PC-9 (cell line): ENCODE results near the gene ARHGAP28. TPM values are rescaled to one million over a fixed set of nuclear protein-coding genes. Genes with fewer than 3 reads are reported as not detected.

ENCODE experiments used
- BruUV-seq: library from RNA; stranded (reverse); fragments of 400-500 nt; replicated peaks from 2 replicates; lab custom pipeline; 2021; lab: Mats Ljungman, UMichigan
- CTCF ChIA-PET: fragments of 300-600 bp; sonication (Branson Sonifier 250); formaldehyde crosslinking; loops from one replicate; lab custom pipeline; 2022; ENCODE audit warnings: antibody characterized with exemption; lab: Charles Lee
- POLR2A ChIA-PET: fragments of 300-600 bp; sonication (Branson Sonifier 250); formaldehyde crosslinking; loops from one replicate; lab custom pipeline; 2022; ENCODE audit warnings: antibody characterized with exemption; ENCODE audit not compliant: unreplicated experiment; lab: Charles Lee
- DNase-seq, 2 experiments: peaks; one replicate each; pipeline versions ENCODE4 v3.0.0 to v3.0.0-alpha.2; 2015 to 2022; ENCODE audit warnings: mixed read lengths in 1 of 2
- H2AFZ ChIP-seq: fragments of 200-600 bp; sonication (generic); 2 replicates; pipeline ENCODE4 v1.8.1; 2017; ENCODE audit warnings: antibody characterized with exemption
- H3F3A ChIP-seq: fragments of 200-600 bp; sonication (generic); 2 replicates; pipeline ENCODE4 v1.8.1; 2017; ENCODE audit warnings: antibody characterized with exemption, mild to moderate bottlenecking, low read depth; ENCODE audit not compliant: insufficient read depth
- H3K27ac ChIP-seq: fragments of 200-600 bp; sonication (generic); 2 replicates; pipeline ENCODE4 v1.6.1; 2016; ENCODE audit warnings: mixed run types
- H3K27me3 ChIP-seq: fragments of 200-600 bp; sonication (generic); 2 replicates; pipeline ENCODE4 v1.6.1; 2016; ENCODE audit warnings: low read depth, mixed run types; ENCODE audit not compliant: insufficient read depth
- H3K36me3 ChIP-seq: fragments of 200-600 bp; sonication (generic); 2 replicates; pipeline ENCODE4 v1.6.1; 2016; ENCODE audit warnings: low read depth, mixed run types
- H3K4me1 ChIP-seq: fragments of 200-600 bp; sonication (generic); replicated peaks from 2 replicates; pipeline ENCODE4 v1.6.1; 2016; ENCODE audit warnings: mixed run types; ENCODE audit not compliant: insufficient read depth
- H3K4me2 ChIP-seq: fragments of 200-600 bp; sonication (generic); 2 replicates; pipeline ENCODE4 v1.6.1; 2017; ENCODE audit warnings: mixed run types
- H3K4me3 ChIP-seq: fragments of 200-600 bp; sonication (generic); 2 replicates; pipeline ENCODE4 v1.6.1; 2016; ENCODE audit warnings: mixed run types
- H3K79me2 ChIP-seq: fragments of 200-600 bp; sonication (generic); 2 replicates; pipeline ENCODE4 v1.6.1; 2017; ENCODE audit warnings: low read depth, mixed run types
- H3K9me2 ChIP-seq: fragments of 200-600 bp; sonication (generic); 2 replicates; pipeline ENCODE4 v1.8.1; 2017; ENCODE audit warnings: mild to moderate bottlenecking; ENCODE audit not compliant: insufficient read depth
- H3K9me3 ChIP-seq: fragments of 200-600 bp; sonication (generic); 2 replicates; pipeline ENCODE4 v1.8.1; 2016; ENCODE audit warnings: low read depth; ENCODE audit not compliant: insufficient read depth
- H4K20me1 ChIP-seq: fragments of 200-600 bp; sonication (generic); 2 replicates; pipeline ENCODE4 v1.8.1; 2017; ENCODE audit not compliant: insufficient read depth
- CTCF ChIP-seq: fragments of 200-600 bp; sonication (generic); conservative IDR thresholded peaks from 2 replicates; pipeline ENCODE4 v1.6.1; 2017; ENCODE audit warnings: mixed run types, antibody characterized with exemption, mild to moderate bottlenecking, moderate library complexity
- EZH2 ChIP-seq: fragments of 200-600 bp; sonication (generic); IDR thresholded peaks from 2 replicates; pipeline ENCODE4 v1.8.0; 2017; ENCODE audit warnings: antibody characterized with exemption, low read depth
- intact Hi-C: fragments of 100-400 bp; cut with micrococcal nuclease; formaldehyde crosslinking; loops from one replicate; pipeline ENCODE4 v1.10.0; 2022; ENCODE audit not compliant: unreplicated experiment
- total RNA-seq: library from RNA; stranded (reverse); gene quantifications from 2 replicates; pipeline ENCODE4 v1.2.3, GENCODE V29; 2021

Gene ARHGAP28
- total RNA-seq, 1 experiment from 2014 or later = not detected

GRCh38 chr18:6782861-6783260, 53.3 kb downstream of the ARHGAP28 start:
- Histone ChIP-seq H3K4me1 (no peaks in the 10 kb centered on the region), H3F3A (no peaks in the 10 kb centered on the region), H3K36me3 (no peaks in the 10 kb centered on the region), H3K9me2 (no peaks in the 10 kb centered on the region), H3K79me2 (no peaks in the 10 kb centered on the region), H3K27me3 (no peaks in the 10 kb centered on the region), H3K4me2 (no peak overlapping the region), H3K9me3 (no peaks in the 10 kb centered on the region), H3K27ac (no peak overlapping the region), H3K4me3 (no peak overlapping the region), H4K20me1 (no peaks in the 10 kb centered on the region; the same call in 1 of the 2 replicates), H2AFZ (no peak overlapping the region)
- ChIA-PET POLR2A (no interaction called here), CTCF (no interaction called here)
- intact Hi-C loops = no loop called here
- DNase-seq = no peak
- no TSS peak for BruUV-seq
- TF ChIP-seq CTCF = no peak
- TF ChIP-seq EZH2 = no peak

- H3K4me3 ChIP-seq = no peak overlapping the region
- peaks cover 9% of the 10 kb centered on the region for H3K27me3 ChIP-seq
- BruUV-seq = no TSS peak
- DNase-seq = no peak
- H3K9me3 ChIP-seq = no peaks in the 10 kb centered on the region
- no peaks in the 10 kb centered on the region for H3K9me2 ChIP-seq
- no peaks in the 10 kb centered on the region for H3F3A ChIP-seq
- no peaks in the 10 kb centered on the region for H3K36me3 ChIP-seq
- no peak overlapping the region for H3K4me2 ChIP-seq
- ChIA-PET CTCF (no interaction called here), POLR2A (no interaction called here)
- no peak overlapping the region for H3K27ac ChIP-seq
- H3K4me1 ChIP-seq = no peaks in the 10 kb centered on the region
- intact Hi-C loops = no loop called here
- no peak for TF ChIP-seq EZH2
- TF ChIP-seq CTCF = no peak
- H4K20me1 ChIP-seq = no peaks in the 10 kb centered on the region; the same call in 1 of the 2 replicates
- H3K79me2 ChIP-seq = no peaks in the 10 kb centered on the region
- no peak overlapping the region for H2AFZ ChIP-seq
These were observed 54.5 kb downstream of the ARHGAP28 start for GRCh38 chr18:6784046-6784445.

GRCh38 chr18:6785001-6785400, 55.5 kb downstream of the ARHGAP28 start:
- no peak overlapping the region for H3K4me3 ChIP-seq
- H3K79me2 ChIP-seq = no peaks in the 10 kb centered on the region
- CTCF ChIA-PET = no interaction called here
- peaks cover 19% of the 10 kb centered on the region for H3K27me3 ChIP-seq
- H3K4me1 ChIP-seq = no peaks in the 10 kb centered on the region
- no peaks in the 10 kb centered on the region for H3K36me3 ChIP-seq
- H3K27ac ChIP-seq = no peak overlapping the region
- H3F3A ChIP-seq = no peaks in the 10 kb centered on the region
- no peak overlapping the region for H2AFZ ChIP-seq
- no peaks in the 10 kb centered on the region for H3K9me3 ChIP-seq
- H3K9me2 ChIP-seq = no peaks in the 10 kb centered on the region
- no peak overlapping the region for H3K4me2 ChIP-seq
- no peak for TF ChIP-seq EZH2
- TF ChIP-seq CTCF = no peak
- no peak for DNase-seq
- H4K20me1 ChIP-seq = no peaks in the 10 kb centered on the region; the same call in 1 of the 2 replicates
- no TSS peak for BruUV-seq
- POLR2A ChIA-PET = no interaction called here
- intact Hi-C loops = no loop called here
